TTC549 (cell line): ENCODE data around the gene NUP210.

Experiments used
- FAIRE-seq: peaks from 2 replicates; lab custom pipeline; 2012; peaks lifted over from hg19 to GRCh38; lab: Jason Lieb, UNC

NUP210 gene

GRCh38 chr3:13274551-13275332, 145.4 kb downstream of the NUP210 start:
- FAIRE-seq = no peak

DNA sequence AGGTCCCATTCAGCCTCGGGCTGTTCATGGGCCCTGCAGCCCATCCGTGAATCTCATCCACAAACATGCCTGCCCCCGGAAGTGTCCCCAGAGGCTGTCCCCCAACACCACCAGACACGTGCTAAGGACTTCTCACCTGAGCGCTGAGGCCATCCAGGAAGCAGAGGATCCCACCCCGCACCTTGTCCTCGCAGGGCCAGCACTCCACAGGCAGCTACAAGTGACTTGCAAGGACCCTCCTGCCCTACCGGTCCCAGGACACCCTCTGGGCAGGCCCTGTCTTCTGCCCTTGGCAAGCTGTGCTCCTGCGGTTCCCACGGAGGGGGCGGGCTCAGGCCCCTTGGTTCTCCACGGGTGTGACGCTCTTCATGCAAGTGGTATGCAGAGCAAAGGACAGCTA, 146.0 kb downstream of the NUP210 start:
- FAIRE-seq = no peak

- no peak for FAIRE-seq
Measured at GRCh38 chr3:13273604-13274105, 146.5 kb downstream of the NUP210 start.

GRCh38 chr3:13272831-13273603, 147.1 kb downstream of the NUP210 start:
- FAIRE-seq = no peak

DNA sequence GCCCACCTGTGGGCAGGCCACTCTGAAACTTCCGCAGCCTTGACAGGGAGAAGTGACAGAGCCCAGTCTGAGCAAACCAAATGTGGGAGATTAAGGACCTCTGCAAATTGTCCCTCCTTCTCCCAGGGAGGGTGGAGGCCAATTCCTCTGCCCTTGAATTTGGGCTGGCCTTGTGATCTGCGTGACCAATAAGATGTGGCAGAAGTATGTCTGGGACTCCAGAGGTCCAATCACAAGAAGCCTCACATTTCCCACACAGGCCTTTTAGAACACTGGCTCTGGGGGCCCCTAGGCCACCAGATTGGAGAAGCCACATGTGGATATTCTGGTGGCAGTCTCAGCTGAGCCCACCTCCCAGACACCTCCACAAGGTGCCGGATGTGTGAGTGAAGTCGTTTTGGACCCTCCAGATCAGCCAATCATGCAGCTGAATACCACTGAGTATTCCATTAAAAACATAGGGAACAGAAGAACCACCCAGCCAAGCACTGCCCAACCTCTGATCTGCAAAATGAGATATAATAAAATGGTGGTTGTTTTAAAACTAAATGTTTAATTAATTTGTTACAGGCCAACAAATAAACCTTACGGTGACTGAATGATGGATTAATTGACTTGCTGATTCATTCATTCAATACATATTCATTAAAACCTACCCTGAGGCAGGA, 150.3 kb downstream of the NUP210 start:
- no peak for FAIRE-seq

DNA sequence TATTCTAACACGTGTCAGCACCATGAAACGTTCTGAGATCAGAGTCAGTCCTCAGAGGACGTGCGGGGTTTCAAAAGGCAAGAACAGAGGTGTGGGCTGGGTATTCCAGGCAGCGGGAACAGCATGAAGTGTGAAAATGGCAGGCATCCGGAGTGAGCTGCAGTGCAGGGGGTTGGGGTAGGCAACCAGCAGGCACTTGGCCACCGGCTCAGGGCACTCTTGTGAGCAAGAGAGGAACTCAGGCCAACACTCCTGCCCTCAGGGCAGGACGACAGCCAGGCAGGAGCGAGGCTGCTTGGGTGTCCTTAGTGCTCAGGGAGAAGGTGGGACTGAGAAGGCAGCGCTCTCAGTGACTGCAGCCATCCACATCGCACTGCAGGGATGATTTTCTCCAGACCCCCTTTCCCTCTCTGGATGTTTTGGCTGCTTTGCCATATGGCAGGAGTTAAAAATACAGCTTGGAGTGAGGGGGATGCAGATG, 151.1 kb downstream of the NUP210 start:
- FAIRE-seq = no peak

DNA sequence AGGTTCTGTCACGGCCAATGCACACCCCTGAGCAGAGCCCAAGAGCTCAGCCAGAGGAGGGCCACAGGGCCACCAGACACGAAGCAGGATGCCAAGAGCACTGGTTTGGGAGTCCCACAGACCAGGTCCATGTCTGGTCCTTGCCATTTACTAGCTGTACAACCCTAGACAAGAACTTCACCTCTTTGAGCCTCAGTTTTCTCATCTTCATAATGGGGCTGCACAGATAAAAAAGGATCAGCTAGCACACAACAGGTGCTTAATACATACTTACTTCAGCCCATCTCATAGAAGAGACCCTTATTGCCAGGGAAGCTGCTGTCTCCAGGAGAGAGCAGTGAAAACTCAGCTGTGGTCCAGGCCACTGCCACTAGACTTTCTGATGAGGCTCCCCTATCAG, 152.0 kb downstream of the NUP210 start:
- FAIRE-seq = no peak

- FAIRE-seq = no peak
Measured at GRCh38 chr3:13266651-13267362, 153.3 kb downstream of the NUP210 start.
